ENCODE measurements around the gene HAGHL.

HAGHL gene

GRCh38 chr16:778909-779527, 52.1 kb downstream of the HAGHL start:
- Histone ChIP-seq H3K27ac (no peak overlapping the region), H3K4me3 (no peak overlapping the region)

Measured in skin epidermis (tissue), 12 donors.